Chondrocyte (in vitro differentiated cells): Measurements from ENCODE around the gene SMPDL3A. TPM values are rescaled to one million over a fixed set of nuclear protein-coding genes. Genes with fewer than 3 reads are reported as not detected.
A peak's percentile ranks its signal among the peaks of the same experiment; 100 is the strongest.

Experiments
- DNase-seq: peaks from one replicate; pipeline ENCODE4 v3.0.0; 2021; ENCODE audit warnings: mixed read lengths, low spot score
- H3K27ac Mint-ChIP-seq: one replicate; pipeline ENCODE4 v1.8.0; 2021; ENCODE audit warnings: mild to moderate bottlenecking, moderate library complexity, mixed read lengths; ENCODE audit not compliant: unreplicated experiment
- H3K27me3 Mint-ChIP-seq: 2 replicates; pipeline ENCODE4 v1.8.0; 2021; ENCODE audit warnings: low read depth, mixed read lengths
- H3K36me3 Mint-ChIP-seq: 2 replicates; pipeline ENCODE4 v1.8.0; 2021; ENCODE audit warnings: low read depth, mixed read lengths
- H3K4me1 Mint-ChIP-seq: 2 replicates; pipeline ENCODE4 v1.8.0; 2021; ENCODE audit warnings: low read depth, mild to moderate bottlenecking, mixed read lengths
- H3K4me3 Mint-ChIP-seq: one replicate; pipeline ENCODE4 v1.8.0; 2021; ENCODE audit warnings: mild to moderate bottlenecking, moderate library complexity, mixed read lengths; ENCODE audit not compliant: unreplicated experiment
- H3K9me3 Mint-ChIP-seq: 2 replicates; pipeline ENCODE4 v1.8.0; 2021; ENCODE audit warnings: low read depth, mixed read lengths
- CTCF ChIP-seq: fragments of 200-600 bp; sonication (generic); IDR thresholded peaks from 2 replicates; pipeline ENCODE4 v1.5.0; 2021; ENCODE audit warnings: antibody characterized with exemption, mild to moderate bottlenecking, moderate library complexity
- total RNA-seq: library from RNA; stranded (reverse); gene quantifications from 3 replicates; pipeline ENCODE4 v1.2.1, GENCODE V29; 2021

Gene SMPDL3A
- total RNA-seq, 1 donor from 2014 or later: 8.7 TPM

- no peaks in the 10 kb centered on the region for H3K9me3 Mint-ChIP-seq
- H3K27ac Mint-ChIP-seq: no peak overlapping the region
- no peaks in the 10 kb centered on the region for H3K36me3 Mint-ChIP-seq
- TF ChIP-seq CTCF: peak; percentile 85
- H3K4me1 Mint-ChIP-seq: no peaks in the 10 kb centered on the region
- no peak overlapping the region for H3K4me3 Mint-ChIP-seq
- peaks cover 25% of the 10 kb centered on the region for H3K27me3 Mint-ChIP-seq
- no peak for DNase-seq
These were observed 49.2 kb downstream of the SMPDL3A start for GRCh38 chr6:122838060-122838780.

- peaks cover 25% of the 10 kb centered on the region for H3K27me3 Mint-ChIP-seq
- H3K36me3 Mint-ChIP-seq: no peaks in the 10 kb centered on the region
- no peak overlapping the region for H3K4me3 Mint-ChIP-seq
- H3K9me3 Mint-ChIP-seq: no peaks in the 10 kb centered on the region
- no peaks in the 10 kb centered on the region for H3K4me1 Mint-ChIP-seq
- H3K27ac Mint-ChIP-seq: no peak overlapping the region
- DNase-seq: no peak
- peak; percentile 82 for TF ChIP-seq CTCF
These were observed 50.4 kb downstream of the SMPDL3A start for GRCh38 chr6:122839472-122839871.

GRCh38 chr6:122839906-122840305, 50.8 kb downstream of the SMPDL3A start:
- peaks cover 23% of the 10 kb centered on the region for H3K27me3 Mint-ChIP-seq
- no peaks in the 10 kb centered on the region for H3K9me3 Mint-ChIP-seq
- no peak overlapping the region for H3K4me3 Mint-ChIP-seq
- no peak overlapping the region for H3K27ac Mint-ChIP-seq
- H3K4me1 Mint-ChIP-seq: no peaks in the 10 kb centered on the region
- no peak for TF ChIP-seq CTCF
- no peak for DNase-seq
- no peaks in the 10 kb centered on the region for H3K36me3 Mint-ChIP-seq

- Mint-ChIP-seq H3K36me3 (no peaks in the 10 kb centered on the region), H3K9me3 (no peaks in the 10 kb centered on the region), H3K27me3 (peaks cover 6% of the 10 kb centered on the region), H3K4me3 (no peak overlapping the region), H3K27ac (no peak overlapping the region), H3K4me1 (peaks cover 10% of the 10 kb centered on the region)
- TF ChIP-seq CTCF: no peak
- no peak for DNase-seq
These were observed 56.4 kb downstream of the SMPDL3A start for GRCh38 chr6:122845464-122845863.

- Mint-ChIP-seq H3K27me3 (peaks cover 4% of the 10 kb centered on the region), H3K9me3 (no peaks in the 10 kb centered on the region), H3K4me3 (no peak overlapping the region), H3K36me3 (no peaks in the 10 kb centered on the region), H3K27ac (peak overlapping the region; percentile 23), H3K4me1 (peaks cover 10% of the 10 kb centered on the region)
- no peak for DNase-seq
- no peak for TF ChIP-seq CTCF
These were observed 57.0 kb downstream of the SMPDL3A start for GRCh38 chr6:122845916-122846612.
